Measurements from ENCODE around the gene EPHX1.

The EPHX1 gene

DNA sequence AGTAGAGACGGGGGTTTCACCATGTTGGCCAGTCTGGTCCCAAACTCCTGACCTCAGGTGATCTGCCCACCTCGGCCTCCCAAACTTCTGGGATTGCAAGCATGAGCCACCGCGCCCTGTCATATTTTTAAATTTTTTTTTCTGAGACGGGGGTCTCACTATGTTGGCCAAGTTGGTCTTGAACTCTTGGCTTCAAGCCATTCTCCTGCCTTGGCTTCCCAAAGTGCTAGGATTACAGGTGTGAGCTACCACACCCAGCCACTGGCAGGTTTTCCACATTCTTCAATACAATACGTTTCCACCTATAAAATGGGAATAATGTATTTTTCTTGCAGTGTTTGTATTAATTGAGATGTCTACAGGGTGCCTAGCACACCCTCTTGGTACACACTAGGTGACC, 82.4 kb downstream of the EPHX1 start:
- TF ChIP-seq RAD21 (IDR thresholded peaks at IDR 0.05; ENCODE audit: low read depth) (no peak), TAF1 (IDR thresholded peaks at IDR 0.05; ENCODE audit: low read depth) (no peak), TCF12 (IDR thresholded peaks at IDR 0.05; ENCODE audit: low read depth) (no peak), FOXM1 (IDR thresholded peaks at IDR 0.05; ENCODE audit: borderline replicate concordance, low read depth) (no peak), EP300 (IDR thresholded peaks at IDR 0.05; ENCODE audit: borderline replicate concordance) (no peak), CEBPB (IDR thresholded peaks at IDR 0.05) (no peak), EGR1 (IDR thresholded peaks at IDR 0.05) (no peak), CREB1 (IDR thresholded peaks at IDR 0.05; ENCODE audit: low read depth) (no peak), ZBTB7A (IDR thresholded peaks at IDR 0.05; ENCODE audit: low read depth) (no peak), TEAD4 (IDR thresholded peaks at IDR 0.05) (no peak), NFIC (IDR thresholded peaks at IDR 0.05) (no peak), YY1 (IDR thresholded peaks at IDR 0.05; ENCODE audit: low read depth) (no peak)
- TF ChIP-seq, protein P1, sequence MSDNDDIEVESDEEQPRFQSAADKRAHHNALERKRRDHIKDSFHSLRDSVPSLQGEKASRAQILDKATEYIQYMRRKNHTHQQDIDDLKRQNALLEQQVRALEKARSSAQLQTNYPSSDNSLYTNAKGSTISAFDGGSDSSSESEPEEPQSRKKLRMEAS (IDR thresholded peaks at IDR 0.05) = no peak
